ENCODE data around the gene ENTPD2.
A peak's percentile ranks its signal among the peaks of the same experiment; 100 is the strongest.

The ENTPD2 gene

DNA sequence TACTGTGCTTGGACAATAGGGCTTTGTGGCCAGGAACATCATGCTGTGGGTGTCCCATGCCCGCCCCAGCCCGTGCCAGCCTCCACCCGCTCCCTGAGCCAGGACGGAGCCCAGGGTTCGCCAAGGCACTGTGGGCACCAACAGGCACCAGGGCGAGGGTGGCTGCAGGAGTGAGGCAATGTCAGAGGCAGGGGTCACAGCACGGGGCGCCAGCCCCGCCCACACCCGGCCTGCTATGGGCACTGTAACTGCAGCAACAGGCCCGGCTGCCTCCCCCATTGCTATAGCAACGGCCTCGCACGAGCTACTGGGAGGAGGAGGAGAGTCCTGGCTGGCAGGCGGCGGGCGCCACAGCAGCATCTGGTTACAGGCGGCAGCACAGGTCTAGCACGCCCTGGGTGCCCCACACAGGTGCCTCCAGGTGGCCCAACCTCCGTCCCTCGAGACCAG, 28.3 kb downstream of the ENTPD2 start:
- TF ChIP-seq, protein P1, sequence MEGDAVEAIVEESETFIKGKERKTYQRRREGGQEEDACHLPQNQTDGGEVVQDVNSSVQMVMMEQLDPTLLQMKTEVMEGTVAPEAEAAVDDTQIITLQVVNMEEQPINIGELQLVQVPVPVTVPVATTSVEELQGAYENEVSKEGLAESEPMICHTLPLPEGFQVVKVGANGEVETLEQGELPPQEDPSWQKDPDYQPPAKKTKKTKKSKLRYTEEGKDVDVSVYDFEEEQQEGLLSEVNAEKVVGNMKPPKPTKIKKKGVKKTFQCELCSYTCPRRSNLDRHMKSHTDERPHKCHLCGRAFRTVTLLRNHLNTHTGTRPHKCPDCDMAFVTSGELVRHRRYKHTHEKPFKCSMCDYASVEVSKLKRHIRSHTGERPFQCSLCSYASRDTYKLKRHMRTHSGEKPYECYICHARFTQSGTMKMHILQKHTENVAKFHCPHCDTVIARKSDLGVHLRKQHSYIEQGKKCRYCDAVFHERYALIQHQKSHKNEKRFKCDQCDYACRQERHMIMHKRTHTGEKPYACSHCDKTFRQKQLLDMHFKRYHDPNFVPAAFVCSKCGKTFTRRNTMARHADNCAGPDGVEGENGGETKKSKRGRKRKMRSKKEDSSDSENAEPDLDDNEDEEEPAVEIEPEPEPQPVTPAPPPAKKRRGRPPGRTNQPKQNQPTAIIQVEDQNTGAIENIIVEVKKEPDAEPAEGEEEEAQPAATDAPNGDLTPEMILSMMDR (IDR thresholded peaks at IDR 0.05; ENCODE audit: borderline replicate concordance, control extremely low read depth, extremely low read depth, insufficient read depth, missing control alignments) = no peak
- no peak for DNase-seq (ENCODE audit: low spot score)
- in situ Hi-C loops (cut with MboI; ENCODE audit: low sequenced_read_pairs, unreplicated experiment) = no loop called here

DNA sequence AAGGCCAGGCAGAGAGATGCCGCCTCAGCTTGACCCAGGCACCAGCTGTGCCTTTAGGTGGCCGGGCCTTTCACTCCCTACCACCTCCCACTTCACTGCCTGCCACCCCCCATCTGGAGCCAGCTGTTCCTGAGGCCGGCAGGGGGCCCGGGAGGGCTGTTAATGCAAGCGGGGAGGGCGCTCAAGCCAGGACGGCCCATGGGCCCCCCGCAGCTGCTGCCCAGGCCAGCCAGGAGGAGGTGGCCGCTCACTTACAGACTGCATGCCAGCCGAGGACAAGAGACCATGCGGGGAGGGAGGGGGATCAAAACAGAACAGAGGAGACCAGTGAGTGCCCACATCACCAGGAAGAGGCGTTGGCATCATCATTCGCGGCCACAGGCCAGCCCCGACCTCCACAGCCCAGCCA, 30.3 kb downstream of the ENTPD2 start:
- in situ Hi-C loops (cut with MboI; ENCODE audit: low sequenced_read_pairs, unreplicated experiment) = no loop called here
- TF ChIP-seq, protein P1 (IDR thresholded peaks at IDR 0.05; ENCODE audit: borderline replicate concordance, control extremely low read depth, extremely low read depth, insufficient read depth, missing control alignments) = no peak
- DNase-seq (ENCODE audit: low spot score) = no peak

DNA sequence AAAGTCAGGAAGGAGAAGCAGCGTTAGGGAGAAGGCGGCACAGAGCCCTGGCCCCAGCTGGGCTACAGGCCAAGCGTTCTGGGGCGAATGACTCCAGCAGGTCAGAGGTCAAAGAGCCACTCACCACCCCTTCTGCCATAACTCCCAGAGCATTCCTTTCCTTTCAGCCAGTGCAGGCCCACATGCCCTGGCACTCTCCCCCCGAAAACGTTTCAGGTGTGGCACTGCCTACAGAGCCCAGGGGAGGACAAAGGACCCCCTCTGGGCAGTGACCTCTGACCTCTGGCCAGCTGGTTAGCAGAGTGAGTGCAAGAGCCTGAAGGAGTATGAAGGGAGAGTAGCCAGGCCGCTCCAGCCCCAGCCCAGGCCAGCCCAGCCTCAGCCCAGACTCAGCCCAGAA, 30.7 kb downstream of the ENTPD2 start:
- no peak for DNase-seq (ENCODE audit: low spot score)
- in situ Hi-C loops (cut with MboI; ENCODE audit: low sequenced_read_pairs, unreplicated experiment) = no loop called here
- TF ChIP-seq, protein P1 (IDR thresholded peaks at IDR 0.05; ENCODE audit: borderline replicate concordance, control extremely low read depth, extremely low read depth, insufficient read depth, missing control alignments) = no peak

DNA sequence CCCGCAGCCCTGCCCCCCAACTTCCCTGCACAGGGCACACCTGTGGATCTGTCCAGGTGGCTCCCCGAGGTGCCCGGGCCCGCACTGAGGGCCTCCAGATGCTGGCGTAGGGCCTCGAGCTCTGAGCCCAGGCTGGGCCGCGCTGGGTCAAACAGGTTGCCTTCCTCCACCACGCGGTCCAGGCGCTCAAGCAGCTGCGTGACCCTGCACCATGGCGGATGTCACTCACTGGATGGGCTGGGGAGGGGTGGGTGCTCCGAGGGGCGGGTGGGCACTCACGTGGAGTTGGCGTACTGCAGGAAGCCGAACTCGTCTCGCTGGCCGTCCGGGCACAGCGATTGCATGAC, 31.2 kb downstream of the ENTPD2 start:
- in situ Hi-C loops (cut with MboI; ENCODE audit: low sequenced_read_pairs, unreplicated experiment) = no loop called here
- TF ChIP-seq, protein P1 (IDR thresholded peaks at IDR 0.05; ENCODE audit: borderline replicate concordance, control extremely low read depth, extremely low read depth, insufficient read depth, missing control alignments) = no peak
- no peak for DNase-seq (ENCODE audit: low spot score)

DNA sequence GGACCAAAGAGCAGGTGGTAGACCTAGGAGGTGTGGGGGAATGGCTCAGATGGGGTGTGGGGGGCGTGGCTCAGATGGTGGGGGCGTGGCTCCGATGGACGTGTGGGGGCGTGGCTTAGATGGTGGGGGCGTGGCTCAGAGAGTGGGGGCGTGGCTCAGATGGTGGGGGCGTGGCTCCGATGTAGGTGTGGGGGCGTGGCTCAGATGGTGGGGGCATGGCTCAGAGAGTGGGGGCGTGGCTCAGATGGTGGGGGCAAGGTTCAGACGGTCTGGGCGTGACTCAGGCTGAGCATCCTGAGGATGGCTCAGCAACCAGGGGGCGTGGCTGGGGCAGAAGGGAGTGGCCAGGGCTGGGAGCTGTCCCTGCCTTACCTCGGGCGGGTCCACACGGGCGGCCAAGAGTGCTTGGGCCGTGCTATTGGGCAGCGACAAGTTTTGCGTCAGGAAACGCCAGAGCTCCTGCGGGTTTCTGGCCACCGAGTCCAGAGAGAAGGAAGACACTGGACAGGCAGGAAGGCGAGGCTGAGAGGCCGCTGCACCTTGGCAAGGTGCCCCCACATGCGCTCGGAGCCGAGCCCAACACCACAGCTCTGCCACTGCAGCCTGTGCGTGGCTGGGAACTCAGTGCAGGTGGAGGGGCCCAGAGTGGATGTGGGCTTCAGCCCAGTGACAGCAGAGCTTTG, 31.7 kb downstream of the ENTPD2 start:
- peak; percentile 77 for DNase-seq (ENCODE audit: low spot score)
- in situ Hi-C loops (cut with MboI; ENCODE audit: low sequenced_read_pairs, unreplicated experiment) = no loop called here
- TF ChIP-seq, protein P1 (IDR thresholded peaks at IDR 0.05; ENCODE audit: borderline replicate concordance, control extremely low read depth, extremely low read depth, insufficient read depth, missing control alignments) = no peak

DNA sequence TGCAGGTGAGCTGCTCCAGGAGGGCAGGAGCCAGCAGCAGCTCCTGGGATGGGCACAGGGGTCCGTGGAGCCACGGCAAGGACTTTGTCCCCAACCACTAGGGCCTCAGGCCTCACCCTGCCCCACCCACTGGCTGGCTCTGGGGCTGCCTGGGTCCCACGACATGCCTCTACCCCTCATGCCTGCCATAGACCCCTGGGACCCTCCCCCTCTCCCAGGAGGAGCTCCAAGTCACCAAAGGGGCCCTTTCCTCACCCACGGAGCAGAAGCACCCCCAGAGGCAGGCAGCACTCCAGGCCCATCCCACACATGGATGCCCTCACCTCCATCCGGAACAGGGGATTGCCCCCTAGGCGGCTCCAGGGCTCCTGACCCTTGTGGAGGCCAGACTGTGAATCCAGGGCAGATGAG, 32.3 kb downstream of the ENTPD2 start:
- in situ Hi-C loops (cut with MboI; ENCODE audit: low sequenced_read_pairs, unreplicated experiment) = no loop called here
- DNase-seq (ENCODE audit: low spot score) = no peak
- TF ChIP-seq, protein P1 (IDR thresholded peaks at IDR 0.05; ENCODE audit: borderline replicate concordance, control extremely low read depth, extremely low read depth, insufficient read depth, missing control alignments) = no peak

Data from GM13976 (cell line).